Measurements from ENCODE around the gene EEF1A1. TPM values are rescaled to one million over a fixed set of nuclear protein-coding genes. Genes with fewer than 3 reads are reported as not detected.
A peak's percentile ranks its signal among the peaks of the same experiment; 100 is the strongest.
"Not testable (repeated sequence)": the region's sequence is repeated elsewhere in the genome, so short reads cannot be mapped to it uniquely, and the experiment has no call there.

The EEF1A1 gene
- total and polyA plus RNA-seq, 2 of the 8 experiments (the other 6 are each of a cell fraction or from before 2014, with no cell fraction given), result 13,823 to 13,927 TPM

- TF ChIP-seq ATF2 (IDR thresholded peaks at IDR 0.05; ENCODE audit: low read length), result no peak
- TF ChIP-seq GABPA (IDR thresholded peaks at IDR 0.05; ENCODE audit: borderline replicate concordance, insufficient read depth, low read length), result no peak
- TF ChIP-seq MAFK (IDR thresholded peaks at IDR 0.05; ENCODE audit: low read depth, low read length), result no peak
- TF ChIP-seq SUZ12 (IDR thresholded peaks at IDR 0.05; ENCODE audit: low read length), result no peak
- TF ChIP-seq, protein P1, sequence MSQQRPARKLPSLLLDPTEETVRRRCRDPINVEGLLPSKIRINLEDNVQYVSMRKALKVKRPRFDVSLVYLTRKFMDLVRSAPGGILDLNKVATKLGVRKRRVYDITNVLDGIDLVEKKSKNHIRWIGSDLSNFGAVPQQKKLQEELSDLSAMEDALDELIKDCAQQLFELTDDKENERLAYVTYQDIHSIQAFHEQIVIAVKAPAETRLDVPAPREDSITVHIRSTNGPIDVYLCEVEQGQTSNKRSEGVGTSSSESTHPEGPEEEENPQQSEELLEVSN (IDR thresholded peaks at IDR 0.05), result no peak
- TF ChIP-seq SIRT6 (IDR thresholded peaks at IDR 0.05; ENCODE audit: low read length), result no peak
- no peak for TF ChIP-seq TEAD4 (IDR thresholded peaks at IDR 0.05; ENCODE audit: low read depth, low read length)
Observed at GRCh38 chr6:73556836-73557235, 36.0 kb upstream of the EEF1A1 start (continued).

DNA sequence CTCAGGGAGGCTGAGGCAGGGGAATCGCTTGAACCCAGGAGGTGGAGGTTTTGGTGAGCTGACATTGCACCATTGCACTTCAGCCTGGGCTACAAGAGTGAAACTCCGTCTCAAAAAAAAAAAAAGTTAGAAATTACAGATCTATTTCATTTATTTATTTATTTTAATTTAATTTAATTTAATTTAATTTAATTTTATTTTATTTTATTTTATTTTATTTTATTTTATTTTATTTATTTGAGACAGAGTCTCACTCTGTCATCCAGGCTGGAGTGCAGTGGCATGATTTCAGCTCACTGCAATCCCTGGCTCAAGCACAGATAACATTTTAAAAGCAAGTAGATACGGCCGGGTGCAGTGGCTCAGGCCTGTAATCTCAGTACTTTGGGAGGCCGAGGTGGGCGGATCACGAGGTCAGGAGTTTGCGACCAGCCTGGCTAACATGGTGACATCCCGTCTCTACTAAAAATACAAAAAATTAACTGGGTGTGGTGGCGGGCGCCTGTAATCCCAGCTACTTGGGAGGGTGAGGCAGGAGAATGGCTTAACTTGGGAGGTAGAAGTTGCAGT lies 34.6 kb upstream of the EEF1A1 start:
- H3K36me3 ChIP-seq (ENCODE audit: control insufficient read depth in 2 of 4, insufficient read depth in 4 of 4, low read length in 3 of 4); H2BK20ac ChIP-seq (ENCODE audit: low read length); H3K9me3 ChIP-seq (ENCODE audit: insufficient read depth in 2 of 2, low read depth in 1 of 2, low read length in 1 of 2); H2BK15ac ChIP-seq (ENCODE audit: low read length); H4K20me1 ChIP-seq (replicated peaks in 1 of 2; ENCODE audit: control insufficient read depth in 1 of 2, insufficient read depth in 2 of 2, low read length in 2 of 2); H3K4ac ChIP-seq (replicated peaks; ENCODE audit: insufficient read length, low read depth, low read length); DNase-seq (ENCODE audit: low read depth in 1 of 2, low spot score in 2 of 2); H3K56ac ChIP-seq (replicated peaks; ENCODE audit: insufficient read length, low read depth, low read length); H4K8ac ChIP-seq (ENCODE audit: extremely low read depth, insufficient read depth, low read length); H3K18ac ChIP-seq (ENCODE audit: extremely low read depth, low read length); H3K27me3 ChIP-seq (replicated peaks in 1 of 4; ENCODE audit: control insufficient read depth in 3 of 4, extremely low read depth in 1 of 4, insufficient read depth in 3 of 4, low read length in 3 of 4); H3K14ac ChIP-seq (ENCODE audit: insufficient read length); H2BK5ac ChIP-seq (ENCODE audit: low read depth, low read length); H3K4me3 ChIP-seq (ENCODE audit: extremely low read depth in 1 of 4, insufficient read depth in 2 of 4, low read depth in 3 of 4, low read length in 4 of 4); H2BK120ac ChIP-seq (replicated peaks; ENCODE audit: low read depth, low read length); H3K23me2 ChIP-seq (ENCODE audit: low read depth, low read length); H3K9ac ChIP-seq (replicated peaks in 1 of 4; ENCODE audit: extremely low read depth in 1 of 4, low read depth in 3 of 4, low read length in 3 of 4); FAIRE-seq; H4K91ac ChIP-seq (replicated peaks; ENCODE audit: insufficient read length, low read length); H3K4me1 ChIP-seq (replicated peaks in 1 of 4; ENCODE audit: control insufficient read depth in 3 of 4, insufficient read depth in 4 of 4, low read length in 3 of 4); H3K23ac ChIP-seq (ENCODE audit: insufficient read length); H2AK5ac ChIP-seq (ENCODE audit: low read depth, low read length); H2AFZ ChIP-seq (ENCODE audit: low read length); H3K79me2 ChIP-seq (ENCODE audit: control insufficient read depth in 1 of 2, insufficient read depth in 2 of 2, low read length in 2 of 2); H3K27ac ChIP-seq (ENCODE audit: low read depth, low read length); H3K4me2 ChIP-seq (ENCODE audit: insufficient read depth in 1 of 2, low read depth in 2 of 2, low read length in 2 of 2); H4K5ac ChIP-seq (ENCODE audit: insufficient read length, low read depth, low read length); H3K79me1 ChIP-seq (ENCODE audit: low read depth, low read length): not testable (repeated sequence)
- POLR2A ChIA-PET (ENCODE audit: partially characterized antibody), result interaction anchor here (1.1 to 17.5 kb wide), 3 partner anchors 11 to 37 kb away, joined by 3 to 267 read pairs (median 21); partner anchors contain the start of gene EEF1A1
- 0 out of 2 replicates have a peak overlapping the region, but pooled peaks have one; percentile 60 for H2BK12ac ChIP-seq (ENCODE audit: low read depth, low read length)
- 89% methylated on average over 11 of the region's 11 CpGs; no CpG with 5 or more reads in 1 of the 2 experiments for whole genome bisulfite sequencing, 2 experiments (ENCODE audit: extremely low coverage in 1 of 2, insufficient coverage in 1 of 2, insufficient read length in 1 of 2, insufficient replicate concordance in 2 of 2, low coverage in 1 of 2, low lambda C conversion rate in 2 of 2, missing lambda C conversion rate in 1 of 2)
- CTCF ChIA-PET (ENCODE audit: partially characterized antibody), result interaction anchor here (0.6 to 0.7 kb wide), 2 partner anchors 30 to 42 kb away, joined by 3 read pairs; no protein-coding TSS in a partner anchor
